ENCODE results near the gene ARHGEF28. TPM values are rescaled to one million over a fixed set of nuclear protein-coding genes. Genes with fewer than 3 reads are reported as not detected.

Gene ARHGEF28
- total and polyA plus RNA-seq, 2 donors: 7.3 to 7.4 TPM

DNA sequence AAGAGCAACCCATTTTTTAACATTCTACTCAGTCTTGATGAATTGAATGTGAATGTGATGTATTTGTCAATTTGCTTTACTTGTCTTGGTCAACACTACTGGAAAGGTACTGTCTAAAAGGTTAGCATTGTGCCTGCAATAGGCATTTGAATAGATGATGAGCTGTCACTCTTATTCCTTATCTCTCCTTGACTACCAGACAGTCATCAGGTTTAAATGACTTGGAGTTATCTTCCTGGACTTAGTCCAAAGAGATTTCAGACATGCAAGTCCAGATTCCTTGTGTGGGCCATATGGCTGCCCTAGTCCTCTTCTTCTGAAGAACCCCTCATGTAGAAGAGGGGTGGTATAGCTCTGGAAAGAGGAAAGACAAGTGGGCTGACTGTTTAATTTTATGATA lies 4.8 kb downstream of the ARHGEF28 start:
- H3K9me3 ChIP-seq (ENCODE audit: control insufficient read depth in 2 of 2, insufficient read depth in 1 of 2, low read length in 1 of 2): no peaks in the 10 kb centered on the region
- H3K27ac ChIP-seq (ENCODE audit: low read depth in 1 of 2, low read length in 1 of 2): no peak overlapping the region
- H3K4me1 ChIP-seq (ENCODE audit: control insufficient read depth in 2 of 2, insufficient read depth in 2 of 2, low read length in 2 of 2): peaks cover 0 to 4% of the 10 kb centered on the region in 2 donors
- peaks cover 22 to 42% of the 10 kb centered on the region in 2 donors for H3K27me3 ChIP-seq (ENCODE audit: control insufficient read depth in 2 of 2, insufficient read depth in 1 of 2, low read length in 1 of 2)
- no peaks in the 10 kb centered on the region for H3K36me3 ChIP-seq (ENCODE audit: control insufficient read depth in 2 of 2, insufficient read depth in 2 of 2, low read length in 1 of 2)
- H3K4me3 ChIP-seq (ENCODE audit: low read length in 2 of 2): no peak overlapping the region
- DNase-seq (ENCODE audit: low read depth in 6 of 9, low spot score in 9 of 9): no peak

DNA sequence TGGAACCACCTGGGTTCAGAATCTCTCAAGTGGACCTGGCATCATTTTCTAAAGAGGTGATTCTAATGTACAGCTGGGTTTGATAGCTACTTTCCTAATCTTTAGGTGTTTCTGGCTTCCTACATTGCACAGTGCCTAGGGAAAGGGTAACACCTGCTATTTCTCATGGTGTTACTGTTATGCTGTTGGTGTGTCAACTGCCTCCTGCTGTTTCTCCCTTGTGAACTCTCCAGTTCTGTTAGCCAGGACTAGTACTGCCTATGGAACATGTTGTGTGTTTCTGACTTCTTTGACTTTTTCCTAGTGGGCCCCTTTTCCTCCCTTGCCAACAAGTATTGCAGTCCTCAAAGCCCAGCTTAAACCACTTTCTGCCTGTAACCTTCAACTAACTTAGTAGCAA lies 5.5 kb downstream of the ARHGEF28 start:
- Histone ChIP-seq H3K4me1 (ENCODE audit: control insufficient read depth in 2 of 2, insufficient read depth in 2 of 2, low read length in 2 of 2) (no peaks in the 10 kb centered on the region), H3K27me3 (ENCODE audit: control insufficient read depth in 2 of 2, insufficient read depth in 1 of 2, low read length in 1 of 2) (peaks cover 15 to 36% of the 10 kb centered on the region in 2 donors), H3K27ac (ENCODE audit: low read depth in 1 of 2, low read length in 1 of 2) (no peak overlapping the region), H3K9me3 (ENCODE audit: control insufficient read depth in 2 of 2, insufficient read depth in 1 of 2, low read length in 1 of 2) (no peaks in the 10 kb centered on the region), H3K4me3 (ENCODE audit: low read length in 2 of 2) (no peak overlapping the region), H3K36me3 (ENCODE audit: control insufficient read depth in 2 of 2, insufficient read depth in 2 of 2, low read length in 1 of 2) (no peaks in the 10 kb centered on the region)
- DNase-seq (ENCODE audit: low read depth in 6 of 9, low spot score in 9 of 9): no peak

DNA sequence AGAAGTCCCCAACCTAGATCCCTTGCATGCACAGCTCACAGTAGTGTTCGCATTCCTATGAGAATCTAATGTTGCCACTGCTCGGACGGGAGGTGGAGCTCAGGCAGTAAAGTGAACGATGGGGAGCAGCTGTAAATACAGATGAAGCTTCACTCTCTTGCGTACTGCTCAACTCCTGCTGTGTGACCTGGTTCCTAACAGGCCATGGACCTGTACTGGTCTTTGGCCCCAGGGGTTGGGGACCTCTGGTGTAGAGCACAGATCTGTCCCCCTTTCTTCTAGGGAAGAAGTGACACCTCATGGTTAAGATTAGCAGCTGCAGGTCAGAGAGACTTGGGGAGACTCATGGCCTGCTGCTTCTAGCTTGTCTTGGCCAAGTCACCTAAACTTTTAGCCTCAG lies 7.1 kb downstream of the ARHGEF28 start:
- Histone ChIP-seq H3K27ac (ENCODE audit: low read depth in 1 of 2, low read length in 1 of 2) (no peak overlapping the region), H3K36me3 (ENCODE audit: control insufficient read depth in 2 of 2, insufficient read depth in 2 of 2, low read length in 1 of 2) (no peaks in the 10 kb centered on the region), H3K27me3 (ENCODE audit: control insufficient read depth in 2 of 2, insufficient read depth in 1 of 2, low read length in 1 of 2) (peaks cover 2 to 23% of the 10 kb centered on the region in 2 donors), H3K9me3 (ENCODE audit: control insufficient read depth in 2 of 2, insufficient read depth in 1 of 2, low read length in 1 of 2) (no peaks in the 10 kb centered on the region), H3K4me3 (ENCODE audit: low read length in 2 of 2) (no peak overlapping the region), H3K4me1 (ENCODE audit: control insufficient read depth in 2 of 2, insufficient read depth in 2 of 2, low read length in 2 of 2) (no peaks in the 10 kb centered on the region)
- no peak for DNase-seq (ENCODE audit: low read depth in 6 of 9, low spot score in 9 of 9)
- 96% methylated on average over 5 of the region's 5 CpGs for WGBS

DNA sequence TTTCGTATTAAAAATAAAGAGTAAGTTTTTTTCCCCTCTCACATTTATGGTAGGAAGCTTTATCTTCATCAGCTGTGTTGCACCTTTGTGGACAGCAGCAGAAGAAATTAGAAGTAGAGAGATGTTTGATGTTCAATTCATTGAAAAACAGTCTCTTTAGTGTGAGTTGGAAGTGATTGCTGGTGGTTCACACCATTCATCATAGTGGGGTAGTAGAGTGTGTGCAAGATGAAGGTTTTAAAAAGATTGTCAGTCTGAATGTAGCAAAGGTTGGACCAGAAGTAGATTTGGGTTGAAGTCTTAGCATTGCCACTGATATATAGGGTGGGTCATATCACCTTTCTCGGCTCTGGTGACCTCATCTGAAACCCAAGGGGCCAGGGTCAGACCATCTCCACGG lies 10.4 kb downstream of the ARHGEF28 start:
- 94% methylated on average over 3 of the region's 3 CpGs for WGBS
- Histone ChIP-seq H3K9me3 (ENCODE audit: control insufficient read depth in 2 of 2, insufficient read depth in 1 of 2, low read length in 1 of 2) (no peaks in the 10 kb centered on the region), H3K27ac (ENCODE audit: low read depth in 1 of 2, low read length in 1 of 2) (no peak overlapping the region), H3K4me3 (ENCODE audit: low read length in 2 of 2) (no peak overlapping the region), H3K27me3 (ENCODE audit: control insufficient read depth in 2 of 2, insufficient read depth in 1 of 2, low read length in 1 of 2) (peaks cover 0 to 5% of the 10 kb centered on the region in 2 donors), H3K4me1 (ENCODE audit: control insufficient read depth in 2 of 2, insufficient read depth in 2 of 2, low read length in 2 of 2) (no peaks in the 10 kb centered on the region), H3K36me3 (ENCODE audit: control insufficient read depth in 2 of 2, insufficient read depth in 2 of 2, low read length in 1 of 2) (no peaks in the 10 kb centered on the region)
- no peak for DNase-seq (ENCODE audit: low read depth in 6 of 9, low spot score in 9 of 9)

DNA sequence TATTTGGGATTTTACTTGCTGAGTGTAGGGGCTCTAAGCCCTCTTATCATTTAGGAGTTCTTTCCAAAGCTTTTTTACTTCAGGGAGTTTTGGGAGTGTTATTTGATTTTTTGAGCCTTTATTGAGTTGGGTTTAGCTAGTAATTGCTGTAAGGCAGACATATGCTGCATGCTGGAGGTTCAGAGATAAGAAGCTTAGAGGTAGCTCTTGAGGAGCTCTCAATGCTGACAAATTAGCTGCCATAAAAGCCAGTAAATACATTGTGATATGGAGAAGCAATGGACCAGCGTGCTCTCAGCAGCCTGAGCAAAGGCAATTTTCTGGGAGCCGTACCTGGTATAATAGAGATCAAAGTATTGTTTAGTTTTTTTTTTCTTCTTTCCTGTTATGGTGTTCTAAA lies 11.6 kb downstream of the ARHGEF28 start:
- 97% methylated on average over 2 of the region's 2 CpGs for WGBS
- Histone ChIP-seq H3K4me3 (ENCODE audit: low read length in 2 of 2) (no peak overlapping the region), H3K27me3 (ENCODE audit: control insufficient read depth in 2 of 2, insufficient read depth in 1 of 2, low read length in 1 of 2) (peaks cover 0 to 5% of the 10 kb centered on the region in 2 donors), H3K27ac (ENCODE audit: low read depth in 1 of 2, low read length in 1 of 2) (no peak overlapping the region), H3K4me1 (ENCODE audit: control insufficient read depth in 2 of 2, insufficient read depth in 2 of 2, low read length in 2 of 2) (no peaks in the 10 kb centered on the region), H3K36me3 (ENCODE audit: control insufficient read depth in 2 of 2, insufficient read depth in 2 of 2, low read length in 1 of 2) (no peaks in the 10 kb centered on the region), H3K9me3 (ENCODE audit: control insufficient read depth in 2 of 2, insufficient read depth in 1 of 2, low read length in 1 of 2) (no peaks in the 10 kb centered on the region)
- no peak for DNase-seq (ENCODE audit: low read depth in 6 of 9, low spot score in 9 of 9)

DNA sequence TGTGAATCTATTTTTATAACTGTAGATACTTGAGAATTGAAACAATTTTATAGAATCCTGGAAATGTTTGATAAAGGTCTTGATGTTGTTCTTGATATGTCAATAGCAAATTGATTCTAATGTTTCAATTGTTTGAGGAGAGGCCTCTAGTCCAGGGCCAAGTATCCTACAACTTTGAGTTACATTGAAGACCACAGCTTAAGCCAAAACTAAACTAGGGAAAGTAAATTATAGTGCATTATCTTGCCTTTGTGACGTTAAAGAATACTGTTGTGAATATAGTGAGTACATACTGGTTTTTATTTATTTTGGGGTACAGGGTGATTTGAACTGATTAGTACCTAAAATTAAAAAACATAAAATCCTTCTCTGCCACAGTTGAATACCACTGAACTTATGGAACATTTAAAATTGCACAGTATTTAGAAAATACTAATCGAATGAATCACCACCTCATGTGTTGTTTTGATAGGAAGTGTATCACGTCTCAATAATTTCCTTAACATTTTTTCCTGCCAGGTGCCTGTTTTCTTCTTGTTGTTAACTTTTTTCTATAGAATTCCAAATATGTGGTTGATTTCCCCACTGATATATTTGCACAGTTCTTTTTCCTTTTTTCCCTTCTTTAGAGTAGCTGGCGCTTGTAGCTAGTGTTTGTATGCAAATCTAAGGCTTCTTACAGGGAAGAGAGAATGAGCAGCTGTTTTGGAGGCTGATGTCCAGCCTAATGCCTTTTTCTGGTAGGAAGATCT lies 12.5 kb downstream of the ARHGEF28 start:
- no peaks in the 10 kb centered on the region for H3K9me3 ChIP-seq (ENCODE audit: control insufficient read depth in 2 of 2, insufficient read depth in 1 of 2, low read length in 1 of 2)
- H3K27ac ChIP-seq (ENCODE audit: low read depth in 1 of 2, low read length in 1 of 2): no peak overlapping the region
- DNase-seq (ENCODE audit: low read depth in 6 of 9, low spot score in 9 of 9): no peak
- WGBS: 76% methylated on average over 4 of the region's 4 CpGs
- H3K36me3 ChIP-seq (ENCODE audit: control insufficient read depth in 2 of 2, insufficient read depth in 2 of 2, low read length in 1 of 2): no peaks in the 10 kb centered on the region
- no peak overlapping the region for H3K4me3 ChIP-seq (ENCODE audit: low read length in 2 of 2)
- H3K27me3 ChIP-seq (ENCODE audit: control insufficient read depth in 2 of 2, insufficient read depth in 1 of 2, low read length in 1 of 2): peaks cover 0 to 5% of the 10 kb centered on the region in 2 donors
- no peaks in the 10 kb centered on the region for H3K4me1 ChIP-seq (ENCODE audit: control insufficient read depth in 2 of 2, insufficient read depth in 2 of 2, low read length in 2 of 2)

DNA sequence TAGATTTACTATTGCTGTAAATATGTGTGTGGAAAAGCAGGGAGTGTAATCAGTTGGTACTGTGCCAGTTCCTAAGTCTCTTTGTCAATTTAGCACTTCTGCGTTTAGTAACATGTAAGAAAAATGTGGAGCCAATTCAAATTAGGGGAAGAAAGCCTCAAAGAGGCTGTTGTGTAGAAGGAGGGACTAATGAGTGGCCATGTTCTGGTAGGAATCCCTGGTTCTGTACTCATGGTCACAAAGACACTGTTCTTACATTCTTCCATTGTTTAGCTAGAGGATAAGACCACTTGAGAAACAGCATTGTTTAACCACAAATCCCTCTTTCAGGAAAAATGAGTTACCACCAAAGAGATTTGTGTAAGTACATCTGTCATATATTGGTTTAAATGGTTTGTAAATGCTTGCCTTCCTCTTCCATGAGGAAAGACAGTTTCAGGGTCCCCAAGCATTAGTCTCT lies 14.9 kb downstream of the ARHGEF28 start:
- peaks cover 0 to 5% of the 10 kb centered on the region in 2 donors for H3K27me3 ChIP-seq (ENCODE audit: control insufficient read depth in 2 of 2, insufficient read depth in 1 of 2, low read length in 1 of 2)
- no peaks in the 10 kb centered on the region for H3K4me1 ChIP-seq (ENCODE audit: control insufficient read depth in 2 of 2, insufficient read depth in 2 of 2, low read length in 2 of 2)
- H3K27ac ChIP-seq (ENCODE audit: low read depth in 1 of 2, low read length in 1 of 2): no peak overlapping the region
- no peak overlapping the region for H3K4me3 ChIP-seq (ENCODE audit: low read length in 2 of 2)
- DNase-seq (ENCODE audit: low read depth in 6 of 9, low spot score in 9 of 9): no peak
- H3K36me3 ChIP-seq (ENCODE audit: control insufficient read depth in 2 of 2, insufficient read depth in 2 of 2, low read length in 1 of 2): no peaks in the 10 kb centered on the region
- WGBS: 54% methylated on average over 1 of the region's 1 CpG
- H3K9me3 ChIP-seq (ENCODE audit: control insufficient read depth in 2 of 2, insufficient read depth in 1 of 2, low read length in 1 of 2): no peaks in the 10 kb centered on the region

DNA sequence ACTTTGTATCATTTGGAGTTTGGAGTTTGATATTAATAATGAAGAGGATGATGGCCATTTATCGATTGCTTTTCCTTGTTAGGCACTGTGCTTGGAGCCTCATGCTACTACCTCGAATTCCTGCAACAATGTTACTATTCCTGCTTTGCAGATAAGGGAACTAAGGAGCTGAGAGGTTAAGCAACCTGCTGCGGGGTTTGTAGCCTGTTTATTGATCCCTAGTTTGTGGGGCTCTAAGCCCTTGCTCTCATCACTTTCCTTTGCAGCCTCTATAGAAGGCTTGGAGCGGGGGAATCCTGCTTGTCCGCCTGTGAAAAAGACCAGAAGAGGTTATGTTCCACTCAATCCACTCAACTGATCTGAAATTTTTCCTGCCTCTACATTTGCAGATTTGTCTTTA lies 15.8 kb downstream of the ARHGEF28 start:
- Histone ChIP-seq H3K4me3 (ENCODE audit: low read length in 2 of 2) (no peak overlapping the region), H3K36me3 (ENCODE audit: control insufficient read depth in 2 of 2, insufficient read depth in 2 of 2, low read length in 1 of 2) (no peaks in the 10 kb centered on the region), H3K27me3 (ENCODE audit: control insufficient read depth in 2 of 2, insufficient read depth in 1 of 2, low read length in 1 of 2) (peaks cover 0 to 2% of the 10 kb centered on the region in 2 donors), H3K4me1 (ENCODE audit: control insufficient read depth in 2 of 2, insufficient read depth in 2 of 2, low read length in 2 of 2) (no peaks in the 10 kb centered on the region), H3K27ac (ENCODE audit: low read depth in 1 of 2, low read length in 1 of 2) (no peak overlapping the region), H3K9me3 (ENCODE audit: control insufficient read depth in 2 of 2, insufficient read depth in 1 of 2, low read length in 1 of 2) (no peaks in the 10 kb centered on the region)
- WGBS: 90% methylated on average over 5 of the region's 5 CpGs
- no peak for DNase-seq (ENCODE audit: low read depth in 6 of 9, low spot score in 9 of 9)

DNA sequence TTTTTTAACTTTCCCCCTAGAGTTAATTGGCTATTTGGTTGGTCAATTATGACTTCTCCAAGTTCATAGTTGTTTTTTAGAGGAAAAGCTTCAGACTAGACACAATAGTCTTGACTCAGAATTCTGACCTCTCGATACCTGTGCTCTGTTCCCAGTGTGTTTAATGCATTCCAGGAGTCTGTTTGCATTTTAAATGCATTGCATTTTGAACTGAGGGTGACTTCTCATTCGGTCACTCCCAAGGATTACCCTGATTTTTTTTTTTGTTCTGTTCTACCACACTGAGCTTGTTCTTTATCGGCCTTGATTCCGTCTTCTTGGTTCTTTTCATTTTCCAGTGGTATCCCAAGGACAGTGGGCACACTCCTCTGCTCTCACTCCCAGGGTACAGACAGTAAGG lies 16.3 kb downstream of the ARHGEF28 start:
- 97% methylated on average over 4 of the region's 4 CpGs for WGBS
- no peaks in the 10 kb centered on the region for H3K4me1 ChIP-seq (ENCODE audit: control insufficient read depth in 2 of 2, insufficient read depth in 2 of 2, low read length in 2 of 2)
- H3K36me3 ChIP-seq (ENCODE audit: control insufficient read depth in 2 of 2, insufficient read depth in 2 of 2, low read length in 1 of 2): no peaks in the 10 kb centered on the region
- H3K9me3 ChIP-seq (ENCODE audit: control insufficient read depth in 2 of 2, insufficient read depth in 1 of 2, low read length in 1 of 2): no peaks in the 10 kb centered on the region
- H3K27ac ChIP-seq (ENCODE audit: low read depth in 1 of 2, low read length in 1 of 2): no peak overlapping the region
- peaks cover 0 to 2% of the 10 kb centered on the region in 2 donors for H3K27me3 ChIP-seq (ENCODE audit: control insufficient read depth in 2 of 2, insufficient read depth in 1 of 2, low read length in 1 of 2)
- H3K4me3 ChIP-seq (ENCODE audit: low read length in 2 of 2): no peak overlapping the region
- no peak for DNase-seq (ENCODE audit: low read depth in 6 of 9, low spot score in 9 of 9)
